Epithelial cell of esophagus (primary cell): ENCODE data around the gene IL1F10.
"Not testable (repeated sequence)": the region's sequence is repeated elsewhere in the genome, so short reads cannot be mapped to it uniquely, and the experiment has no call there.

Source experiments
- DNase-seq: peaks from one replicate; pipeline ENCODE4 v3.0.0; 2010; ENCODE audit warnings: low read depth
- H3K4me3 ChIP-seq: 2 replicates; pipeline ENCODE4 v1.5.1; 2011; ENCODE audit warnings: mild to moderate bottlenecking, low read length, control low read depth
- CTCF ChIP-seq: IDR thresholded peaks from 2 replicates; pipeline ENCODE4 v1.5.1; 2011; ENCODE audit warnings: low read depth, mild to moderate bottlenecking, low read length, control low read depth, inconsistent platforms; ENCODE audit not compliant: insufficient read depth; ENCODE audit errors: missing control alignments

Gene IL1F10

GRCh38 chr2:113088213-113088992 is 20.6 kb downstream of the IL1F10 start:
- no peak for TF ChIP-seq CTCF
- no peak for DNase-seq

GRCh38 chr2:113089916-113090315 is 22.1 kb downstream of the IL1F10 start:
- DNase-seq, result no peak
- TF ChIP-seq CTCF, result no peak
- H3K4me3 ChIP-seq, result no peak overlapping the region

More at GRCh38 chr2:113088213-113088992, 20.6 kb downstream of the IL1F10 start:
- no peak overlapping the region for H3K4me3 ChIP-seq

- no peak for TF ChIP-seq CTCF
- no peak for DNase-seq
- no peak overlapping the region for H3K4me3 ChIP-seq
These were observed 23.6 kb downstream of the IL1F10 start for GRCh38 chr2:113091231-113091896.

DNA sequence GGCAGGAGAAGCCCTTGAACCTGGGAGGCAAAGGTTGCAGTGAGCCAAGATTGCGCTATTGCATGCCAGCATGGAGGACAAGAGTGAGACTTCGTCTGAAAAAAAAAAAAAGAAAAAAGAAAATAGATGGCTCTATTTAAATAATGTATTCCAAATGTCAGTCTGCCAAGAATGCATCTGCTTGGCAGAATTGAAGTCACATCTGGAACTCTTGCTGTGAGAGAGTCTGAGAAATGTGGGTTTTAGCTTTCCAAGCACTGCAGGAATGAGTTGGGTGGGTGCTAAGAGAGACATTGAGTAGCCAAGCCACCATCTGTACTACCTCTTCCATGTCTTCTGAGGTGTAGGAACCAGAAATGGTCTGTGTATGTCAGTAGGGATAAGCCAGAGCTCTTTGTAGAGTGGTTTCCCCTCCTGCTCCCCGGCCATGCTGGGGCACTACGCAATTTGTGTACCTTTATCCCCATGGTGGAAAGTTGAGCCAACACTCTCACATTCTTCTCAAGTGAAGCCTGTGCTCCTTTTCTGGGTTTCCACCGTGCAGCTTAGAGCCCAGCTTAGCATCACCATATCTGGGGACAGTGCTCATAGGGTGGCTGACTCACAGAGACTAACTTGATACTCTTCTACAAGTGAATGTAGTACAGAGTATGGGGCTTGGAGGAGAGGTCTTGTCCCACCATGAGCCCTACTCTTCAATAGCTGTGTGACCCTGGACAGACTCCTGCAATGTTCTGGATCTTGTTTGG is 25.3 kb downstream of the IL1F10 start:
- TF ChIP-seq CTCF, result no peak

GRCh38 chr2:113093613-113093977 is 25.8 kb downstream of the IL1F10 start:
- H3K4me3 ChIP-seq, result no peak overlapping the region
- no peak for DNase-seq
- TF ChIP-seq CTCF, result no peak

More for the DNA sequence above, 25.3 kb downstream of the IL1F10 start:
- no peak for DNase-seq
- no peak overlapping the region for H3K4me3 ChIP-seq

- H3K4me3 ChIP-seq, DNase-seq: not testable (repeated sequence)
These were observed 28.5 kb downstream of the IL1F10 start for GRCh38 chr2:113096306-113096705.

DNA sequence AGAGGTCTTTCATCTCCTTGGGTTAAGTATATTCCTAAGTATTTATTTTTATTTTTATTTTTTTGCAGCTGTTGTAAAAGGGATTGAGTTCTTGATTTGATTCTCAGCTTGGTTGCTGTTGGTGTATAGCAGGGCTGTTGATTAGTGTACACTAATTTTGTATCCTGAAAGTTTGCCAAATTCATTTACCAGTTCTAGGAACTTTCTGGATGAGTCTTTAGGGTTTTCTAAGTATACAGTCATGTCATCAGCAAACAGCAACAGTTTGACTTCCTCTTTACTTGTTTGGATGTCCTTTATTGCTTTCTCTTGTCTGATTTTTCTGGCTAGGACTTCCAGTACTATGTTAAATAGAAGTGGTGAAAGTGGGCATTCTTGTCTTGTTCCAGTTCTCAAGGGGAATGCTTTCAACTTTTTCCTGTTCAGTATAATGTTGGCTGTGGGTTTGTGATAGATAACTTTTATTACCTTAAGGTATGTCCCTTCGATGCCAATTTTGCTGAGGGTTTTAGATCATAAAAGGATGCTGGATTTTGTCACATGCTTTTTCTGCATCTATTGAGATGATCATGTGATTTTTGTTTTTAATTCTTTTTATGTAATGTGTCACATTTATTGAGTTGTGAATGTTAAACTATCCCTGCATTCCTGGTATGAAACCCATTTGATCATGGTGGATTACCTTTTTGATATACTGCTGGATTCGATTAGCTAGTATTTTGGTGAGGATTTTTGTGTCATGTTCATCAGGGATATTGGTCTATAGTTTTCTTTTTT is 29.3 kb downstream of the IL1F10 start:
- DNase-seq, H3K4me3 ChIP-seq: not testable (repeated sequence)
